Large intestine (tissue), 3 donors: Measurements from ENCODE around the gene P4HA3. TPM values are rescaled to one million over a fixed set of nuclear protein-coding genes. Genes with fewer than 3 reads are reported as not detected.
"Not testable (repeated sequence)": the region's sequence is repeated elsewhere in the genome, so short reads cannot be mapped to it uniquely, and the experiment has no call there.

ENCODE experiments used
- DNase-seq, 2 donors: peaks; one replicate each; pipeline versions ENCODE4 v3.0.0 to v3.0.0-alpha.2; 2013
- H3K27ac ChIP-seq: one replicate; pipeline ENCODE4 v1.5.1; 2013; ENCODE audit warnings: low read length
- H3K27me3 ChIP-seq: 2 replicates; pipeline ENCODE4 v1.6.1; 2013; ENCODE audit warnings: low read length; ENCODE audit not compliant: control insufficient read depth, insufficient read depth
- H3K36me3 ChIP-seq: 2 replicates; pipeline ENCODE4 v1.6.1; 2013; ENCODE audit warnings: low read length; ENCODE audit not compliant: control insufficient read depth, insufficient read depth
- H3K4me1 ChIP-seq: one replicate; pipeline ENCODE4 v1.6.1; 2013; ENCODE audit warnings: low read length; ENCODE audit not compliant: control insufficient read depth, insufficient read depth
- H3K4me3 ChIP-seq: one replicate; pipeline ENCODE4 v1.5.1; 2013; ENCODE audit warnings: low read length
- H3K9me3 ChIP-seq: one replicate; pipeline ENCODE4 v1.6.1; 2013; ENCODE audit warnings: mild to moderate bottlenecking, low read depth, low read length, moderate library complexity; ENCODE audit not compliant: control insufficient read depth
- WGBS: methylation state at CpG from one replicate; pipeline ENCODE4 v1.1.5; 2013; ENCODE audit warnings: low lambda C conversion rate; ENCODE audit not compliant: insufficient coverage; 5-methylcytosine and 5-hydroxymethylcytosine counted together
- polyA plus RNA-seq: library from polyadenylated mRNA; unstranded; fragments of 120-200 nt; gene quantifications from one replicate; pipeline ENCODE4 v1.2.1, GENCODE V29; 2013

Gene P4HA3
- polyA plus RNA-seq, 1 donor: 1.3 TPM

DNA sequence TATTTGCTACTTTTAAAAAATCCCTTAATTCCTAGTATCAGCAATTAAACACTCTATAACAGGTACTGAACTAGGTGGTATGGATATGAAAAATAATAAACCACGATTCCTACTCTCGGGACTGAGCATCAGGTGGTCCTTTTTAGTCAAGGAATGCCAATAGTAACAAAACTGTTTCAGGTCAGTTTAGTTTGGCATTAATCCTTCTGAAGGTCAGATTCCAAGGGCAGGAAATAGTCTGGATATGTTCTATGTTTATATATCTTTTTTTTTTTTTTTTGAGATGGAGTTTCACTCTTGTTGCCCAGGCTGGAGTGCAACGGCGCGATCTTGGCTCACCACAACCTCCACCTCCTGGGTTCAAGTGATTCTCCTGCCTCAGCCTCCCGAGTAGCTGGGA is 19.6 kb upstream of the P4HA3 start:
- not testable (repeated sequence) for H3K4me1 ChIP-seq, DNase-seq, H3K27ac ChIP-seq, H3K36me3 ChIP-seq, H3K9me3 ChIP-seq, H3K27me3 ChIP-seq, H3K4me3 ChIP-seq
- no CpG with 5 or more reads among the region's 6 CpGs for WGBS

DNA sequence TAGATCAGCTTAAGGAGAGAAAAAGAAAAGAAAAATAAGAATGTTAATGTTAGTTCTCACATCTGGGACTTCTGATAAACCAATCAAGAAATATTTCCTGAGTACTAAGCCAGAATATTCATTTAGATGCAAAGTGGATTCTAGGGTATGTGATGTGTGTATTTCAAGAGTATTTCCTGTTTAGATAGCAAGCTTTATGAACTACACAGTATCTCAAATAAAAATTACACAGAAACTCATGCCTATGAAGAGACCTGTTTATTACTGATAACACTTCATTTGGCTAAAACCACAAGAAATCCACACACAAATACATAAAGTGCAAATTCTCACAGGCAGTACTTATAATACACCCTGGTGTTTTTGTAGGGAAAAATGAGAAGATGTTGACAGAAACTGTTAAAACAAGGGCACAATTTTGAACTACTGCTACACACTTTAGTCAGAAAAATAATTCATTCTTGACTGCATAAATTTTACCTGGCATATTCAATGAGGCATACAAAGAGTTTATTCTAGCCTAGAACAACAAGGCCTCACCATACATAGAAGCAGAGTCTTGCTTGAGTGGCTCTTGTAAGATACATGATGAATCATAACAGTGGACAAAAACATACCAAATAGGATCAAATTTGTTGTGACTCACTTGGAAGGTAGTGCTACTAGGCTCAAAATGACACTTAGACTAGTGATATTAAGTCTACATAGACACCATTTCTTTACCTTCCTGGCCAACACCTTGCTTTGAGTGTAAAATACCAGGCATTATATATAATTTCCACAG is 18.8 kb upstream of the P4HA3 start:
- H3K4me1 ChIP-seq: peaks cover 8% of the 10 kb centered on the region
- H3K27me3 ChIP-seq: no peaks in the 10 kb centered on the region
- H3K27ac ChIP-seq: no peak overlapping the region
- H3K4me3 ChIP-seq: no peak overlapping the region
- H3K9me3 ChIP-seq: peaks cover 9% of the 10 kb centered on the region
- H3K36me3 ChIP-seq: no peaks in the 10 kb centered on the region
- DNase-seq: no peak

DNA sequence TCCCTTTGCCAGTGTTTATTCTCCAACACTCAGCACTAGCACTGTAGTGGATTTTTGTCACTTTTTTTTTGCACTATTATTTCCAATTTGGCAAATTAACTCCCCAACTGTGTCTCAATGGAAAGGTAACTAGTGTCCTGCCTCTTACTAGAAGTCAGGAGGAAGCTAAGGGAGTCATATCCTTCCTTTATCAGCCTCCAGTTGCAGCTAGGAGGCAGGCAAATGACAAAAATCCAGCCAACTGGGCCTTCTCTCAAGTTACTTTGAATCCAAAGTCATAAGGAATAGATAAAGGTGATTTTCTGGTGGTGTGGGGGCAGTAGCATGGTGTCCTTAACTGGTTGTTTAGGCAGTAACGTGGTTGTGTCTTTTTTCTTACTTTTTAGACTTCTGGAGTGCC is 15.6 kb upstream of the P4HA3 start:
- no peaks in the 10 kb centered on the region for H3K36me3 ChIP-seq
- no peak for DNase-seq
- no peaks in the 10 kb centered on the region for H3K27me3 ChIP-seq
- H3K9me3 ChIP-seq: peaks cover 9% of the 10 kb centered on the region
- no peak overlapping the region for H3K27ac ChIP-seq
- peaks cover 8% of the 10 kb centered on the region for H3K4me1 ChIP-seq
- WGBS: no CpG with 5 or more reads among the region's 1 CpG
- H3K4me3 ChIP-seq: no peak overlapping the region

DNA sequence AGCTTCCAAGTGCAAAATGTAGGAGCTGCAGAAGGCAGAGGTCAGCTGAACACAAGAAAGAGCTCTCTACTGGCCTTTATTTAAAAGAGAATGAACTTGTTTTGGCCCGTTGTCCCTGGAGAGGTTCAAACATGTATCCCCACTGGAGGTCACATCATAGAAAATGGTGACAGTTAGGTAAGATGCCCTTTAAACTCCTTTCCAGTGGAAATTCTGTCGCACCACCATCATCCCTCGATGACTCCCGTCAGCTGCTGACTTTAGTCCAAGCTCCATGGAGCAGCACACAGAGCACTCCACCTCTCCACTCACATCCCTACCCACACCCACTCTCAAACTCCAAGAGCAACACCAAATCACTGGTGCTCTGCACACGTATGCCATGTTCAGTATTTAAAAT is 15.2 kb upstream of the P4HA3 start:
- Histone ChIP-seq H3K27me3 (no peaks in the 10 kb centered on the region), H3K27ac (no peak overlapping the region), H3K4me1 (peaks cover 8% of the 10 kb centered on the region), H3K36me3 (no peaks in the 10 kb centered on the region), H3K4me3 (no peak overlapping the region), H3K9me3 (peaks cover 9% of the 10 kb centered on the region)
- no peak for DNase-seq
- no CpG with 5 or more reads among the region's 5 CpGs for WGBS

DNA sequence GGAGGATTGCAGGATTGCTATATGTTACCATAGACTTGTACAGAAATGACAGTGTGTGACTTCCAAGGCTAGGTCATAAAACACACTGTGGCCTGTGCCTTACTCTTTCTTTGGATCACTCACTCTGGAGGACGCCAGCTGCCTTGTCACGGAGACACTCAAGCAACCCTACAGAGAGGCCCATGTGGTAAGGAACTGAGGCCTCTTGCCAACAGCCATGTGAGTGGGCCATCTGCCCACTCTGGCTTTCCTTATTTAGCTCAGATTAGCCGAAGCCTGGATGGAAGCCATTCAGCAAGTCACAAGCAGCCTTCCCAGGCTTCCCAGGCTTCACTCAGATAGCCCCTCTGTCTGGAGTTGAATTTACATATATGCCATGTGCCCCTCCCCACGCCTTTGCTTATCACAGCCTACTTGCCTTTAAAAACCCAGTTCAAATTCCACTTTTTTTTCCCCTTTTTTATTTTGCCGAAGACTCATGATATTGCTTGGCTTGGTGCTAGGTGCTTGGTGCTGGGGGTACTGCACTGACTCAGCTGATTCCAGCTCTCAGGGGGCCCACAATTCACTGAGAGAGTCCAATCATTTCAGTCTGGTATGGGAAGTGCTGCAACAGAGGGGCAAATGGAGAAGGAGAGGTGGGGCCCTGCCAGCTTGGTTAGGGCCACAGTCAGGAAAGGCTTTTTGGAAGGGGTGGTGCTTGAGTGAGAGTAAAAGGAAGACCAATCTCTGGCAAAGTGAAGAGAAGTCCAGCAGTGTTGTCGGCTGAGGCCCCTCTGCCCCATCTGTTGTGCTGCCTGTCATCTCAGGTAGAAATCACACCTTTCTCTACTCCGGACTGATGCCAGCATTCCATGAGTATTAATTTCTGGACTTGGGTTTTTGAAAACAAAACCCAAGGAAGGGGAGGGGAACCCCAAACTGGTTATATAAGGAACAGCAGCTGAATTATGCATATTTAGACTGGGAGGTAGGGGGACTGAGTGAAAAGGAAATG is 14.5 kb upstream of the P4HA3 start:
- Histone ChIP-seq H3K9me3 (peaks cover 9% of the 10 kb centered on the region), H3K36me3 (no peaks in the 10 kb centered on the region), H3K4me1 (peaks cover 8% of the 10 kb centered on the region), H3K27me3 (no peaks in the 10 kb centered on the region), H3K27ac (no peak overlapping the region), H3K4me3 (no peak overlapping the region)
- WGBS: 38% methylated on average over 1 of the region's 7 CpGs
- peak; percentile 24 to 46 for DNase-seq

DNA sequence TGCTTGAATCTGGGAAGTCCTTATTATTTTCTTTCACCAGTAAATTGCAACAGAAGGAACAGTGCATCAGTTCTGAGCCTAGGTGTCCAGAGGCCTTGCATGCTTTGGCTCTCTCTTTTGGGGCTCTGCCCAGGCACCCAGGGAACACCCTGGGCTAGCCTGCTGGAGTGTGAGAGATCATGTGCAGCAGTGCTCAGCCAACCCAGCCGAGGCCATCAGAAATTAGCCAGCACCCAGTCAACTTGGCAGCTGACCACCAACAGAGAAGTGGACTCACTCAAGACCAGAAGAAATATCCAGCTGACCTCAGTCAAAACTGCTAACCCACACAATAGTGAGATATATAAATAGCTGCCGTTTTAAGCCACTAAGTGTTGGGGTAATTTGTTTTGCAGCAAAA is 11.2 kb upstream of the P4HA3 start:
- no peak overlapping the region for H3K27ac ChIP-seq
- H3K27me3 ChIP-seq: no peaks in the 10 kb centered on the region
- 67% methylated on average over 1 of the region's 2 CpGs for WGBS
- peaks cover 2% of the 10 kb centered on the region for H3K9me3 ChIP-seq
- no peak overlapping the region for H3K4me3 ChIP-seq
- no peaks in the 10 kb centered on the region for H3K36me3 ChIP-seq
- peaks cover 8% of the 10 kb centered on the region for H3K4me1 ChIP-seq
- no peak for DNase-seq

DNA sequence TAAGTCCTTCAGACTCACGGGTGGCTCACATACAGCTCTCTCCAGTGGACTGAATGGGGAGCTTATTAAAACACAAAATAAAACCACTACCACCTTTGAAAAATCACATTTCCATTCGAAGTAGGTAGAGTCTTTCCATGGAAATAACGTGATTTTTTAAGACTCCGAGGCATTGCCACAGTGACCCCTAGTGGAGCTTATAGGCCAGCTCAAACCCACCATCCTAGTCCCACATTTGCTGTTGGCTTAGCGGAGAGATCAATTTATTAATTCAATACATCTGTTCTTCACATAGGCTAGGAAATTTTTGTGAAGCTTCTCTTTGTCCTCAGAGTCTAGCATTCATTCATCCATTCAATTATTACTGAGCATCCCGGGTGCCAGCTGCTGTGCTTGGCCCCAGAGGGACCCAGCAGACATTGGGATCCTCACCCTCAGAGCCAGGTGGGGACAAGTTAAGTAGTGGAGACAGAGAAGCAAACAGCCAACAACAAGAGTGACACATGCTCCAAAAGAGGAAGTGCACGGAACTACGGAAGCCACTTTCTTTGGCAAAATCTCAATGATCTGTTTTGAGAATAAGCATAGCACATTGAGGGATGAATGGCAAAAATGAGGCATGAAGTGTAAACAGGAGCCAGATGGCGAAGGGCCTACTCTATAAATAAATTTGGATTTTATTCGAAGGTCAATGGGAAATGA is 10.2 kb upstream of the P4HA3 start:
- H3K9me3 ChIP-seq: peaks cover 9% of the 10 kb centered on the region
- H3K36me3 ChIP-seq: no peaks in the 10 kb centered on the region
- no peak for DNase-seq
- H3K4me1 ChIP-seq: peaks cover 8% of the 10 kb centered on the region
- WGBS: 57% methylated on average over 3 of the region's 10 CpGs
- H3K4me3 ChIP-seq: no peak overlapping the region
- H3K27me3 ChIP-seq: no peaks in the 10 kb centered on the region
- H3K27ac ChIP-seq: no peak overlapping the region

DNA sequence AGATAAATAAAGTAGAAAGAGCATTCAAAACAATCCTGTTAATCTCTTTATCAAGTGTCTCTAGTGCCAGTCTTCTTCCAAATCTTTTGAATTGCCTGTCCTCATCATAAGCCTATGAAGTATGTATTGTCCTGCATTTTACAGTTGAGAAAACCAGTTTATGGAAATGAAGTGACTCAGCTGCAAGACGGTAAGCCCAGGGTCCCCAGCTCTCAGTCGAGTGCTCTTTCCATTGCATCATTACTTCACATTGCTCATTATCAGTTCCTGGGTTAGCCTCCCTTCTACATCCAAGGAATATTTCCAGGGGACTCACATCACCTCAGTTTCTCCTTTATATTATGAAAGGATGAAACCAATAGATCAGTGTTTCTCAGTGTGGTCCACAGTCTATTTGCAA is 9.1 kb upstream of the P4HA3 start:
- no peak overlapping the region for H3K4me3 ChIP-seq
- H3K4me1 ChIP-seq: no peaks in the 10 kb centered on the region
- no peaks in the 10 kb centered on the region for H3K27me3 ChIP-seq
- no peak overlapping the region for H3K27ac ChIP-seq
- peaks cover 13% of the 10 kb centered on the region for H3K9me3 ChIP-seq
- no peak for DNase-seq
- WGBS: no CpG with 5 or more reads among the region's 2 CpGs
- H3K36me3 ChIP-seq: no peaks in the 10 kb centered on the region

DNA sequence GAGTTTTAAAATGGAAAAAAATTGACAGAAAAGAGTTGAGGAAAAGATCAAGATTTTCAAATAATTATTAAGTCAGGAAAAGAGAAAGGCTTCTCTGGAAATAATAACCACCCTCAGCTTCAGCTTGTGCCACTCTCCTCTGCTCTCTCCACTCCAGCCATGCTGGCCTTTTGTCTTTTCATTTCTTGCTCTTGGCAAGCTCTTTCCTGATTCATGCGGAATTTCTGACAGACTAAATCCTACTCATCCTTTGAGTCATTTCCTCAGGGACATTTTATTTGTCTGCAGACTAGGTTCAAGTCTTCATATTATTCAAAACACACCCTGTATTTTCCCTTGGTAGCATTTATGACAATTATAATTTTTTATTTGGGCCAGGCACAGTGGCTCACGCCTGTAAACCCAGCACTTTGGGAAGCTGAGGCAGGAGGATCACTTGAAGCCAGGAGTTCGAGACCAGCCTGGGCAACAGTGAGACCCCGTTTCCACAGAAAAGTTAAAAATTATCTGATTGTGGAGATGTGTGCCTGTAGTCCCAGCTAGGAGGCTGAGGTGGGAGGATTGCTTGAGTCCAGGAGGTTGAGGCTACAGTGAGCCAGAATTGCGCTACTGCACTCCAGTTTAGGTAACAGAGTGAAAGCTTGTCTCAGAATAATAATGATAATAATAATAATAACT is 7.8 kb upstream of the P4HA3 start:
- 86% methylated on average over 1 of the region's 5 CpGs for WGBS
- Histone ChIP-seq H3K4me3 (no peak overlapping the region), H3K36me3 (no peaks in the 10 kb centered on the region), H3K4me1 (no peaks in the 10 kb centered on the region), H3K27me3 (no peaks in the 10 kb centered on the region), H3K27ac (no peak overlapping the region), H3K9me3 (peaks cover 13% of the 10 kb centered on the region)
- no peak for DNase-seq
